Non-pigmented ciliary epithelial cell (primary cell): ENCODE measurements around the gene MBP.

ENCODE experiments used
- DNase-seq: peaks from one replicate; pipeline ENCODE4 v3.0.0-alpha.2; 2010; ENCODE audit warnings: low read depth

The MBP gene

DNA sequence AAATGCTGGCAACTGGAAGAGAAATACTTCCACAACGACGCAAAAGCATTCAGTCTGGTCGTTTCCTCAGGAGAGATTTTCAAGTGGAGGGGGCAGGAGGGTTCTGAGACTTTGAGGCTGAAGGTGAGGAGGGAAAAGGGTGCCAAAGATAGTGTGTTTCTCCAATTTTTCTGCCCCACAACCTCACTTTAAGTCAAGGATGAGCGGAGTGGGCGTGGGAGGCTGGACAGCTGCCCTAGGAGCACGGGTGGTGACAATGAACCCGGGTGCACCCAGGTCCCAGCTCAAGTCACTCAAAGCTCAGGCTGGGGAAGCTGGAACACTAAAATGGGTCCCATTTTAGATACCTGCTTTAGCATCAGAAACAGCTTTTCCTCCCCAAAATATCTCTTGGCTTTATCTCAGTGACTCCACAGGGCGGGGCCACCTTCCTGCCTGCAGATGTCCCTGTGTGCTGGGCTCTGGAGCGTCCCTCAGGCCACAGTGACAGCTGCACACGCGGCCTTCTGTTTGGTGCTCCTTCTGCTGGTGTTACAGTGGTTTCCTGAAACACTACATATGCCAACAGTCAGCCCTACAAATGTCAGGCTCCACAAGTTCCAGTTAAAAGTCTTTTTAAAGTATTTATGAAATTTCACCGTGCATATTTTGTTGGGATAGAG is 1.4 kb upstream of the MBP start:
- no peak for DNase-seq

DNA sequence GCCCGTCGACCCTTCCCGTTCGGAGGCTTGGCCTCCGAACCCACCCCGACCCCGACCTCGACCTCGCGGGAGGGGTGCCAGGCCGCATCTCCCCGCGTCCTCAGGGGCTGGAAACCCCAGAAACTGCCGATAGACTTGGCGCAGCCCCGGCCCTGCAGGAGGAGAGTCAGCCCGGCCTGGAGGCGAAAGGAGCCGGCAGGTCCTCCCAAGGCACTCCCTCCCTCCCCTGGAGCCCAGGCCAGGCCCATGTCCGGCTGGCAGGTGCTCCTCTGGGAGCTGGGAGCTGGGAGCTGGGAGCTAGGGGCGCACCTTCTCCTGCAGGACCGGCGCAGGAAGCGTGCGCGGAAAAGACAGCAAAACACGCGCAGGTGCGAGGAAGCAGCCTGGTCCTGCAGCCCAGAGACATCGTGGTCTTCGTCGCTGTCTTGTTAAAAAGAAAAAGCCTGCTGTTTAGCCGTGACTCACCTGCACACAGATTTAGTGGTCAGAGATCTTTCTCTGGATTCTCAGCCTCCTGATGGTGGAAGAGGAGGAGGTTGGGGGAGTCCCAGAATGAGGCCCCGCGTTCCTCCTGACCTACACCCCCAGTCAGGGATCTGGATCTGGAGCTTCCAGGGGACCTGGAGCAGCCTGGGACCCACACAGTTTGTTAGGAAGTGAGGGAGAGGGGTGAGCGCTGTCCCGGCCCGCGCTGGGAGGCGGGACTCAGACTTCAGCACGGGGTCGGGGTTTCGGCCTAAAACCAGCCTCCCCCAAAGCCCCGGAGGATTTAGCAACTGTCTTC is 660 bp upstream of the MBP start:
- DNase-seq = no peak

DNA sequence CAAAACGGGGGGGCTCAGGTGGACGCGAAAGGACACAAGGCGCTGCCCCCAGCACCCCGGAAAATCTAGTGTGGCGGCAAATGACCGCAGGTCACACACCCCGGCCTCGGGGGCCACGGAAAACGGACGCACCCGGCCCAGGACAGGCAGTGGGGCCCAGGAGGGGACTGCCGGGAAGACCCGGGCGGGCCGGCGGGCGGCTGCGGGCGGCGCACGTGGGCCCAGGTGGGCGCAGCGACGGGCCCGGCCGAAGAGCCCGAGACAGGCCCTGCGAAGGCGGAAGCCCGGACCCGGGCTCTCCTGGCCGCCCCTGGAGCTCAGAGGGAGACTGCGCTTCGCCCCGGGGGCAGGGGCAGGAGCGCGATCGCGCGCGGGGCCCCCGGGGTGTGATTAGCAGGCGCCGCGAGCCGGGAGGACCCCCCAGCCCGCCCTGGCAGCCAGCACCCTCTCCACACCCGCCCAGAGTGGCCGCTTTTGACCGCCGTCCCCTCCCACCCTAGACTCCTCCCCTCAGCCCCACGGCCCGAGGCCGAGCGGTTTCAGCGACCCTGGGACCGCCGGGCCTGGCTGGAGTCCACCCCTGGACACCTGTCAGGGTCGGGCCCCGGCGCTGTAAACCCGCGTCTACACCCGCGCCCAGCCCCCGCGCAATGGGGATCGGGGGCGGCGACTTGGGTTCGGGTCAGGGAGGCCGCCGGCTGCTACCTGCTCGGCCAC is 773 bp downstream of the MBP start:
- no peak for DNase-seq

DNA sequence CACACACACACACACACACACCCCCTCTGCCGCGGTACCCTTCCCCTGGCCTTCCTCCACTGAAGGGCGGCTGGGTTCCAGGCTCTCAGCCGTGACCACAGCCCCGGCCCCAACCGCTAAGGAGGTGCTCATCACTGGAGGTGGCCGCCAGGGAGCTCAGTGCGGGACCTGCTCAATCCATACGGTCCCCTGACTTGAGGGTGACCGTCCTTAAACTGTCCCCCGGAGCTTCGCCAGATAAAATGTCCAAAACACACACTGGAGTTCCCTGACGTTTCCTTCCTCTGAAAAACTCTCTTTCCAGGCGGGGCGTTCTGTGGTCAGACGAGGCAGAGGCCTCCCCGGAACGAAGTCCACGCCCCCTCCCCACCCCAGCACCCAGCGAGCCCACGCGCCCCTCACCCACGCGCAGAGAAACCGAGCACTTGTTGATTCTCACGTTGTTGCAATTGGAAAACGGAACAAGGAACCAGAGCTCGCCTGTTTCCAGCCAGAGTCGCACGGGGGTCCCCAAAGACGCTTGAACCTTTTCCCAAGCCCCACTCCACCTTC is 1.4 kb downstream of the MBP start:
- no peak for DNase-seq

DNA sequence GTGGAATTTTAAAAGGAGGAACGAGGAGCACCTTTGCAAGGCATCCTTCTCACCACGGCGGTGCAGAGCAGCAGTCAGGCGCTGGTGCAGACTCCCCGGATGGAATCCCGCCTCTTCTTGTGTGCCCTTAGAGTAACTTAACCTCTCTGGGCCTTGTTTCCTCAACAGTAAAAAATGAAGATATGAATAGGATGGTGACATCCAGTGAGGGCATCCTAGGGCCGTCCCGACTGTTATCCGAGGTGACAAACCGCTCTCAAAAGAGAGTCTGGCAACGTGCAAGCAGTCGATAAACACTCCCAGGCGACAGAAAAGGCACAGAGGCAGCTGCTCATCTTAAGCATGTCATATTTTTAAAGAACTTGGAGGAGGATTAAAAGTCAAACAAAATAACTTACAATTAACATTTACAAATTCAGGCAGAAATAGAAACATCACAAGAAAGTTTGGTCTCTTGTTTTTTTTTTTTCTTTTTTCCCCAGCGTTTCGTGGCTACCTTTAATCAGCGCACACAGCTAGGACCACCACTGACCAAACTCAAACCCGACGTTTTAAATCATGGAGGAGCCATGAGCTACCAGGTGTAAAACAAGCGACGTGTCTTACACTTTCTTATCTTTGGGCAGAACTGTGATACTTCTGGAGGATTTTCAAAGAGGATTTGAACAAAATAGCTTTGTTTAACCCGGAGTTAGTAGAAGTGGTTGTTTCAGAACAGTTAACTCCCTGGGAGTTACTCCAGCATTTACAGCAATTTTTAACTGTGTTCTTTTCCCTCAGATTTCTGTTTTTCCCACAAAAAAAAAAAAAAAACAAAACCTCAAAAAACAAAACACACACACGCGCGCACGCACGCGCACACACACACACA is 2.1 kb downstream of the MBP start:
- no peak for DNase-seq

DNA sequence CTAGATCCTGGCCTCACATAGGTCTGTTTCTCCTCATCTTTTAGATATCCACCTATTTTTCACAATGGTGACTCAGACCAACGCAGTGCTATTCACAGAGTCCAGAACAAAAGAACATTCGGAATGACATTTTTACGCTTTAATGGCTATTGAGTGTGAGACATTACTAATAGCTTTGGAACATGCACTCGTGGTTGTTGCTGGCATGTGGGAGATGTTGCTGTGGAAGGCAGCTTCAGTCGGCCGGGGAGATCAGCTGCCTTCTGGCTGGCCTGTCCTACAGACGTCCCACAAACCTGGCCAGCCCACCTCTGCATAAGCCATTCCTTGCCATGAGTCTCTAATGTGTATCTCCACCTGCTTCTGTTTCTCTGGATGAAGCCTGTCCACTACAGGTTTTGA is 3.4 kb downstream of the MBP start:
- peak; percentile 93 for DNase-seq

DNA sequence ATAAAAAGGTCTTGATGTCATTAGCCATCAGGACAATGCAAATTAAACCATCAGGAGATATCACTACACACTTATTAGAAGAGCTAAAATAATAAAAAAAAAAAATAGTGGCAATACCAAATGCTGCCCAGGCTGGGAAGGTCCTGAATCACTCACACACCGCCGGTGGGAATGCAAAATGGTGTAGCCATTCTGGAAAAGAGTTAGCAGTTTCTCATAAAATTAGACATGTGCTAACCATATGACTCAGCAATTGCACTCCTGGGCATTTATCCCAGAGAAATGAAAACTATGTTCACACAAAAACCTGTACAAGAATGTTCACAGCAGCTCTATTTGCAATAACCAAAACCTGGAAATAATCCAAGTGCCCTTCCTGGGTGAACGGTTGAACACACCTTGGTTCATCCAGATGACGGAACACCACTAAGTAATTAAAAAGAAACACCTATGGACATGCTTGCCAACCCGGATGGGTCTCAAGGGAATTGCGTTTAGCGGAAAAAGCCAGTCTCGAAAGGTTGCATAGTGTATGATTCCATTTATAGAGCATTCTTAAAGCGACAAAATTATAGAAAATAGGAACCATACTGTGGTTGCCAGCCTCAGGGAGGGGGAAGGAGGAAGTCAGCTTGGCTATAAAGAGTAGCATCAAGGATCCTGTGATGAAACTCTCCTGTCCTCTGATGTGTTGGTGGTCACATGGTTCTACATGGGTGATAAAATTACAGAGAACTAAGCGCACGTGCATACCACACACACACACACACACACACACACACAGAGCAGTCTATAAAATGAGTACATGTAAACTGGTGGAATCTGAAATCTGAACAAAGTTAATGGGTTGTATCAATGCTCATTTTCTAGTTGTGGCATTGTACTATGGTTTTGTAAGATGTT is 4.6 kb downstream of the MBP start:
- peak; percentile 81 for DNase-seq

DNA sequence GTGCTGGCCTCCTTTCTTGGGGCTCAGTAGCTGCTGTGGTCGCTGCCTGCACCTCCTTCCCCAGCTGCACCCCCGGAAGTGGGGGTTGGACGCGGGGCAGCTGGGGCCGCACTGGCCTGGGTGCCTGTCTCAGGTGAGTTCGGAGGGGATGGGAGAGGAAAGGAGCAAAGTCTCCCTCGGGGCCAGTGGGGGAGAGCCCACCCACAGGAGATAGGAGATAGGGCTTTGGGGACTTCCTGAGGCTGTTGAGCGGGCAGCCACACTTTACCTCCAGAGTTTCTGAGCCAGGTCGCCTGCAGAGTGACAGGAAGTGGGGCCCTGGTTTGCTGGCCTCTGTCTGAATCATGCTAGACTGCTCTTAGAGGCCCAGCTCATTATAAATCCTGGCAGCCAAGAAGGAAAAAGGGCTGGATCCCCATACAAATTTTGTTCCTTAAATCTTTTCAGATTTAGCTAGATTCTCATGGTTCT is 8.1 kb downstream of the MBP start:
- no peak for DNase-seq

DNA sequence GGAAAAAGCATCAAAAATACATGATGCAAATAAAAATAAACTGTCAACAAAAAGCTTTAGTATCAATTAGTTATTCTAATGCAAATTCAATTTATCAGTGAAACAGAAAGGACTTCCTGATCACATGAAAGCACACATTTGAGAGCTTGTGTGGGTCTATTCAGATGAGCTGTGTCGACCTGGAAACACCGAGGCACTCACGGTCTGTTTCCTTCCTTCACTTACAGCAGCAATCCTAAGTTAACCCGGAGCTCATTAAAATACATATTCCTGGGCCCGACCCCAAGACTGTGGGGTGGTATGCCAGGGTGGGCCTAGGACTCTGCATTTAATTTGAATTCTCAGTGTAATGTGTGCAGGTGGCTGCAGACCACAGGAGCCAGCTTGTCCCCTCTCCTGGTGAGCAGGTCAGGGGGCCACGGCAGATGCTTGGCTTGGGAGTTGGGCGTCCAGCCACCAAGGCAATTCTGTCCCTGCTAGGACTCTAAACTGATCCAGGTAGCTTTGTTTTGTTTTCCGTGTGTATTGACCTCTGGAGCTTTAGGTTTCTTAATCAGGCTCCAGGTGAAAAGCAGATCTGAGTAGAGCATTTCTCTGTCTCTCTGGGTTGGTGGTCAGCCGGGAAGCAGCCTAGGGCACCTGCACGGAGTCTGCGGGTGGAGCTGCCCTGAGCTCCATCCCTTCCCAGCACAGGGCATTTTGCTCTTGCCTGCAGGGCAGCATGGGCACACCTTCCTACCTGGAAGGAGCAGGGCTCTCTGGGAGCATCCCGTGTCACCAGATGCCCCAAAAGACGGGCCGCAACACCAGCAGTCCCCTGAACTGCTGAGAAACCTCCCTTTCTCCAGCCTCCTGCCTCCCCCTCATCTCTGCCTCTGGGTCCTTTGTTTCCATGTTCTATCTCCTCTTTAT is 9.0 kb downstream of the MBP start:
- no peak for DNase-seq

DNA sequence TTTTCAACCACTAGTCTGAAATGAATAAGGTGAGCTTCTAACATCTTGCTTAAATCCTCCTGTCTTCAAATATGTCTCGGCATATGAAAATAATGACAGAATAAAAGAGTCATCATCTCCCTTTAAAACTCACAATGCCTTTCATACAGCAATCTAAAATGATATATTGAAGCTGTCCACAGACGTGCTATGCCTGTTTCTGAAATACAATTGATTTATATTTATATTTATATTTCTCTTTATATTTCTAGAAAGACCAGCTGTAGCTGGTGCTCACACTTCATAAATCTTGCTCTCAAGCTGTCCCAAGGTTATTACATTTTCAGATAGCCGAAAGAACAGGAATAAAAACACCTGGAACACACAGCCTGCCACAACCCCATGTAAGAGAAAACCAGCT is 11.1 kb downstream of the MBP start:
- DNase-seq = no peak

DNA sequence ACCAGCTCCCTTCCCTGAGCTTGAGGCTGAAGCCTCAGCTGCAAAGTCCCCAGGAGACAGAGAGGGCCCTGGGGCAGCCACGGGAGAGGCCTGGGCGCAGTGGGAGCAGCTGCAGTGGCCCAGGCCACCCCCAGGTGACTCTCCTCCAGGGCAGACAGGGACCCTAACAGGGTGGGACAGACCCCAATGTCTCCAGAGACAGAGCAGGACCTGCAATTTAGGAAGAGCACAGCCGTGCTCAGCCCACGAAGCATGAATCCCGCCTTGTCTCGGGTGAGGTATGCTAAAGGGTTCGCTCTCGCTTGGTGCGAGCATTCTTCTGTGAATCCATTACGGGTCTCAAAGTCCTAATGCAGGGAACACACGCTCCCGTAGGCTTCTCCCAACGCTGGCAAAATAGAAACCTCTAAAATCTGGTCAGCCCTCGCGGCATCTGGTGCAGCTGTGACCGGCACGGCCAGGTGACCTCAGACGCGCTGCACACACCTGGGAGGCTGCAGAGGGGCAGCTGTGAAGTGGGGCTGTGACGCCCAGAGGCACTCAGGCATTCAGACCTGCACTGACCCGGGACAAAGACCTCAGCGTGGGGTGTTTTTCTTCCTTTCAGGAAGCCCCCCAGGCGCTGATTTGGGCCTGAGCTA is 12.6 kb downstream of the MBP start:
- no peak for DNase-seq

DNA sequence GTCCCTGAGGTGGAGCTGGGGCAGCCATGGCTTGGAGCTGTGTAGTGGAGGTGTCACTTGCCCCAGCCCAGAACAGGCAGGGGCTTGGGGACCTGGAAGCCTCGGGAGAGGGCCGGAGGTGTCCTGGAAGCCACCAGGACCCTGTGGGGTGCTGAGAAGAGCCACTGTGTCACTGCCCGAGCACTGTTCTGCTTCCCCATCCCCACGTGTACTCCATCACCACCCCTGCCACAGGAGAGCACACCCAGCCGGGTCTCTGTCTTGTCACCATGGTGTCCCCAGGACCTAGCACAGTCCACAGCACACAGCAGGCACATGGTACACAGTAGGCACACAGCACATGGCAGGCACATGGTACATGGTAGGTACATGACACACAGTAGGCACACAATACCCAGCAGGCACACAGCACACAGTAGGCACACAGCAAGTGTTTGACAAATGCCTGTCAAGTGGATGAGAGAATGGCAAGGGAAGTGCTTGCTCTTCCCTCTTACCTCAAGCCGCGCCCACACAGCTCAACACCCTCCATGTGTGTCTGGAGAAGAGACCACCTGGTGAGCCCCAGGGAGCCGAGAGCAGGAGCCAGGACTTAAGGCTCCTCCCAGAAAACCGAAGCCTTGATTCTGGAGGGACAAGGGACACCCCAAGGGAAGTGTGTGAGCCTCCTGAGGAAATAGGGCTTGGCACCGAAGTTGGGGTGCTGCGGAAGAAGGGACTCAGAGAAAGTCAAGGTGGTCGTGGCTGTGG is 13.3 kb downstream of the MBP start:
- no peak for DNase-seq

DNA sequence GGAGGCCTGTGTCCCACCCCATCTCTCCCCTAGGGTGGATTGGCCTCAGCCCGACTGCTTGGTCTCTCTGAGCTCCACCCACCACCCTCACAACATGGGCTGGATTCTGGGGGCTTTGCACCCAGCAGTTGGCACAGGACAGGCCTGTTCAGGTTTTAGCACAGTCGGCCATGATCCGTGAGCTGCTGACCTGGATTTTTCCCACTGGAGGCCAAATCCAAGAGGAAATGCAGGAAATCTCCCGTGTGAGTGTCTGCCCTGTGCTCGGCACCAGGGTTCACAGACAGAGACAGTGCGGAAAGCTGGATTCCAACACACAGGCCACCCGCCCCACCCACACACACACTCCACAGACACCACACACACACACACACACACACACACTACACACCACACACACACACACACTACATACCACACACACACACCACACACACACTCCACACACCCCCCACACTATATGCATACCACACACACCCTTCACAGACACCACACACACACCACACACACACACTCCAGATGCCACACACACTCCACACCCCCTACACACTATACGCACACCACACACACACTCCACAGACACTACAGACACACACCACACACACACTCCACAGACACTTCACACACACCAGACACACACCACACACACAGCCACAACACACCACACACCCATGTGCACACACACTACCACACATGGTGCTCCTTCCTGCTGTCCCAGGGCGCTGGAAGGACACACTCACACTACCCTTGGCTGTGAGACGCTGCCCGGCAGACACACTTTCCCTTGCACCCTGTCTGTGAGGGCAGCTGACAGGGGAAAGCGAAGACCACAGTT is 14.1 kb downstream of the MBP start:
- no peak for DNase-seq

DNA sequence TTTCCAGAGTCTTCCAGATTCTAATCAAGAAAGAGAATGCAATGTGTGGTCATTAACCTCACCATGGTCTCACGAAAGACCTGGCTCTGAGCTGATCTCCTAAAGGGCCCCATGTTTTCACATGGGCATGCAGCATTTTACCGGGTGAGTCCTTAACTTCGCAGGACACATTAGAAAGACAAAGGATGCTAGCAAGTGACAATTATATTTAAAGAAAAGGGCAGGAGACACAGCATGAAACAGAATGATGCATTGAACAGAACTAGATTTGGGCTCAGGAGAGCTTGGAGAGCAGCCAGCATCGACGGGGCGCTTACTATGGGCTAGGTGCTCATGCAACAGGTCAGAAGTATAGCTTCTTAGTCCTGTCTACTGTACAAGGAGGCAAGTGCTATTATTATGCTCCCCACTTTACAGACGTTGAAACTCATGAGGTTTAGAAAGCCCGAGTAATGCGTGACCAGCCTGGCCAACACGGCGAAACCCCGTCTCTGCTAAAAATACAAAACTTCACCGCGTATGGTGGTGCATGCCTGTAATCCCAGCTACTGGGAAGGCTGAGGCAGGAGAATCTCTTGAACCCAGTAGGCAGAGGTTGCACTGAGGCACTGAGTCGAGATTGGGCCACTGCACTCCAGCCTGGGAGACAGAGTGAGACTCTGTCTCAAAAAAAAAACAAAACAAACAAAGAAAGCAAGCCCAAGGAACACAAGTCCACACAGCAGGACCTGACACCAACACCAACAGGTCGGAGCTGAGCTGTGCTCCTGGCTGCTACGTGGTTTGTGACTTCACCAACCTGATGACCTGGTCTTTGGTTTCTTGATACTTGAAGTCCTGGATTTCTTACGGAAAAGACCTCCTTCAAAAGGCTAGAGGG is 16.1 kb downstream of the MBP start:
- DNase-seq = no peak

DNA sequence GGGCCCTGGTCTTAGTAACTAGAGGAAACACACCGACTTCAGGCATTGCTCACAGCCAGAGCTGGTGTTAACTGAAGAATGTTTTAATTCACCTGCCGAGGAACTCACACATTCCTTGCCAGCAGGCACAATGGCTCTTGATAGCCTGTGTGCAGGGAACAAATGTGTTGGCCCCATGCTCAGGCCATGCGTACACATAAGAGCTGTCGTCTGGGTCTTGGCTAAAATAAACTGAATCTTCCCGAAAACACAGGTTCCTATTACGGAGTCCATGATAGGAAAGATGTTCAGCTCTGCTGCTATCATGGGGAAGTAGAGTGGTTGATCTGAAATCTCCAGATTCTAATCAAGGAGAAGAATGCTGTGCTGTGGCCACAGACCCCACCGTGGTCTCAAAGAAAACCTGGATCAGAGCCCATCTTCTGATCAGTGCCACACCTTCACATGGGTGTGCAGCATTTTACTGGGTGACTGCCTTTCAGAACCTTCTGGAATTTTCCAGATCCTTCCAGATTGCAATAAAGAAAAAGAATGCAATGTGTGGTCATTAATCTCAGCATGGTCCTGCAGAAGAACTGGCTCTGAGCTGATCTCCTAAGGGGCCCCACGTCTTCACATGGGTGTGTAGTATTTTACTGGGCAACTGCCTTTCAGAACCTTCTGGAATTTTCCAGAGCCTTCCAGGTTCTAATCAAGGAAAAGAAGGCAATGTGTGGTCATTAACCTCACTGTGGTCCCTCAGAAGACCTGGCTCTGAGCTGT is 17.2 kb downstream of the MBP start:
- no peak for DNase-seq
